Measurements from ENCODE around the gene CRABP2. TPM values are rescaled to one million over a fixed set of nuclear protein-coding genes. Genes with fewer than 3 reads are reported as not detected.

CRABP2 gene
- total RNA-seq, 1 experiment from 2014 or later: 1.1 TPM

- TF ChIP-seq EZH2 (IDR thresholded peaks at IDR 0.05; ENCODE audit: borderline replicate concordance, low read depth, low read length, poor library complexity, severe bottlenecking) (no peak), CTCF (conservative IDR thresholded peaks at IDR 0.05; ENCODE audit: low read depth, low read length) (peak; percentile 55)
- POLR2A ChIA-PET (ENCODE audit: low non-redundant PET): interaction anchor here (0.5 to 0.6 kb wide), 3 partner anchors 27 to 318 kb away, joined by 3 to 4 read pairs (median 4); no protein-coding TSS in a partner anchor
- Histone ChIP-seq H3K27ac (ENCODE audit: low read depth, low read length, poor library complexity, severe bottlenecking) (peak overlapping the region; percentile 98), H3K4me3 (ENCODE audit: low read depth, low read length, poor library complexity, severe bottlenecking) (peak overlapping the region; percentile 92), H3K9me3 (ENCODE audit: low read depth, low read length, poor library complexity, severe bottlenecking) (no peaks in the 10 kb centered on the region), H3K27me3 (replicated peaks; ENCODE audit: insufficient read depth, low read depth, low read length, poor library complexity) (no peaks in the 10 kb centered on the region), H3K36me3 (ENCODE audit: insufficient read depth, low read length, poor library complexity, severe bottlenecking) (peaks cover 36% of the 10 kb centered on the region), H3K4me1 (ENCODE audit: insufficient read depth, low read length, poor library complexity, severe bottlenecking) (peaks cover 39% of the 10 kb centered on the region)
- intact Hi-C loops (cut with micrococcal nuclease; ENCODE audit: unreplicated experiment): no loop called here
- CTCF ChIA-PET: interaction anchor here (0.6 to 1.3 kb wide), 2 partner anchors 20 to 1423 kb away, joined by 4 to 5 read pairs; partner anchors contain the start of gene PRCC
- DNase-seq (ENCODE audit: low spot score): peak; percentile 91
- BruUV-seq (replicated peaks): no TSS peak
Observed at GRCh38 chr1:156746728-156747631, 41.6 kb upstream of the CRABP2 start.

GRCh38 chr1:156746406-156746727 is 41.0 kb upstream of the CRABP2 start:
- BruUV-seq (replicated peaks): no TSS peak
- Histone ChIP-seq H3K27ac (ENCODE audit: low read depth, low read length, poor library complexity, severe bottlenecking) (peak overlapping the region; percentile 90), H3K36me3 (ENCODE audit: insufficient read depth, low read length, poor library complexity, severe bottlenecking) (peaks cover 40% of the 10 kb centered on the region), H3K4me1 (ENCODE audit: insufficient read depth, low read length, poor library complexity, severe bottlenecking) (peaks cover 39% of the 10 kb centered on the region), H3K9me3 (ENCODE audit: low read depth, low read length, poor library complexity, severe bottlenecking) (no peaks in the 10 kb centered on the region), H3K4me3 (ENCODE audit: low read depth, low read length, poor library complexity, severe bottlenecking) (peak overlapping the region; percentile 92), H3K27me3 (replicated peaks; ENCODE audit: insufficient read depth, low read depth, low read length, poor library complexity) (no peaks in the 10 kb centered on the region)
- TF ChIP-seq EZH2 (IDR thresholded peaks at IDR 0.05; ENCODE audit: borderline replicate concordance, low read depth, low read length, poor library complexity, severe bottlenecking) (no peak), CTCF (conservative IDR thresholded peaks at IDR 0.05; ENCODE audit: low read depth, low read length) (no peak)
- DNase-seq (ENCODE audit: low spot score): no peak
- ChIA-PET CTCF (interaction anchor here (0.6 kb wide), 1 partner anchor 1423 kb away, joined by 5 read pairs; no protein-coding TSS in a partner anchor), POLR2A (ENCODE audit: low non-redundant PET) (no interaction called here)
- intact Hi-C loops (cut with micrococcal nuclease; ENCODE audit: unreplicated experiment): no loop called here

- H3K4me1 ChIP-seq (ENCODE audit: insufficient read depth, low read length, poor library complexity, severe bottlenecking): peaks cover 39% of the 10 kb centered on the region
- H3K27me3 ChIP-seq (replicated peaks; ENCODE audit: insufficient read depth, low read depth, low read length, poor library complexity): no peaks in the 10 kb centered on the region
- peak overlapping the region; percentile 90 for H3K27ac ChIP-seq (ENCODE audit: low read depth, low read length, poor library complexity, severe bottlenecking)
- H3K4me3 ChIP-seq (ENCODE audit: low read depth, low read length, poor library complexity, severe bottlenecking): peak overlapping the region; percentile 92
- CTCF ChIA-PET: no interaction called here
- peaks cover 40% of the 10 kb centered on the region for H3K36me3 ChIP-seq (ENCODE audit: insufficient read depth, low read length, poor library complexity, severe bottlenecking)
- H3K9me3 ChIP-seq (ENCODE audit: low read depth, low read length, poor library complexity, severe bottlenecking): no peaks in the 10 kb centered on the region
- BruUV-seq (replicated peaks): no TSS peak
- intact Hi-C loops (cut with micrococcal nuclease; ENCODE audit: unreplicated experiment): no loop called here
- no peak for DNase-seq (ENCODE audit: low spot score)
- POLR2A ChIA-PET (ENCODE audit: low non-redundant PET): no interaction called here
- no peak for TF ChIP-seq CTCF (conservative IDR thresholded peaks at IDR 0.05; ENCODE audit: low read depth, low read length)
- TF ChIP-seq EZH2 (IDR thresholded peaks at IDR 0.05; ENCODE audit: borderline replicate concordance, low read depth, low read length, poor library complexity, severe bottlenecking): no peak
Observed at GRCh38 chr1:156745881-156746280, 40.5 kb upstream of the CRABP2 start.

Data from A673 (cell line).